HCT116 (cell line): ENCODE results near the gene TH. TPM values are rescaled to one million over a fixed set of nuclear protein-coding genes. Genes with fewer than 3 reads are reported as not detected.
A peak's percentile ranks its signal among the peaks of the same experiment; 100 is the strongest.

ENCODE experiments used
- ATAC-seq: fragments of 200-7000 bp; cut with Tn5 transposase; 2 replicates; pipeline ENCODE4 v1.9.1; 2020; ENCODE audit warnings: mild to moderate bottlenecking, moderate library complexity
- BruUV-seq: library from RNA; stranded (reverse); fragments of 400-500 nt; replicated peaks from 2 replicates; lab custom pipeline; 2021; lab: Mats Ljungman, UMichigan
- CTCF ChIA-PET: fragments of 300-600 bp; sonication (Branson Sonifier 250); formaldehyde crosslinking; loops from one replicate; lab custom pipeline; 2021; ENCODE audit warnings: antibody characterized with exemption; lab: Charles Lee
- POLR2A ChIA-PET: fragments of 300-600, 350-600 bp; sonication (Branson Sonifier 250); formaldehyde crosslinking; loops from one replicate; lab custom pipeline; 2021; ENCODE audit warnings: antibody characterized with exemption; lab: Charles Lee
- RAD21 ChIA-PET, 2 experiments: fragments of 300-600 bp; sonication (Branson Sonifier 250); formaldehyde crosslinking; loops; one replicate each; lab custom pipeline; 2023; ENCODE audit warnings: low total read pairs in 2 of 2; ENCODE audit not compliant: uncharacterized antibody in 2 of 2, unreplicated experiment in 2 of 2, low non-redundant PET in 1 of 2; lab: Charles Lee
- DNase-seq: peaks from one replicate; pipeline ENCODE4 v3.0.0-alpha.2; 2010; ENCODE audit warnings: low read depth, low spot score
- H2AFZ ChIP-seq: fragments of 200-600 bp; shearing (Covaris generic), sonication (generic); 2 replicates; pipeline ENCODE4 v1.6.1; 2017; ENCODE audit warnings: low read depth, mixed run types, mixed read lengths, antibody characterized with exemption, low read length; ENCODE audit not compliant: poor library complexity, severe bottlenecking
- H3K27ac ChIP-seq: 2 replicates; pipeline ENCODE4 v1.5.1; 2012; ENCODE audit warnings: low read depth, low read length
- H3K27me3 ChIP-seq: fragments of 200-600 bp; sonication (generic); 2 replicates; pipeline ENCODE4 v1.6.1; 2016; ENCODE audit warnings: mixed run types, low read length, mixed read lengths; ENCODE audit not compliant: insufficient read depth
- H3K36me3 ChIP-seq, 2 experiments: fragments of 200-500 bp in 1 of 2; fragments of 200-600 bp in 1 of 2; sonication (Bioruptor generic) in 1 of 2; sonication (generic) in 1 of 2; 2 replicates each; pipeline versions ENCODE4 v1.5.1 to v1.6.1; 2014 to 2016; ENCODE audit warnings: low read length in 2 of 2, inconsistent platforms in 1 of 2, mixed read lengths in 1 of 2, mixed run types in 1 of 2; ENCODE audit not compliant: insufficient read depth in 2 of 2, control insufficient read depth in 1 of 2
- H3K4me1 ChIP-seq, 2 experiments: fragments of 200-600 bp in 1 of 2; sonication (generic) in 1 of 2; 2 replicates each; pipeline versions ENCODE4 v1.5.1 to v1.6.1; 2012 to 2017; ENCODE audit warnings: low read length in 2 of 2, inconsistent platforms in 1 of 2, mild to moderate bottlenecking in 1 of 2, mixed read lengths in 1 of 2, mixed run types in 1 of 2, moderate library complexity in 1 of 2; ENCODE audit not compliant: insufficient read depth in 2 of 2, control insufficient read depth in 1 of 2
- H3K4me2 ChIP-seq: fragments of 200-600 bp; sonication (generic); 2 replicates; pipeline ENCODE4 v1.6.1; 2017; ENCODE audit warnings: mixed run types, low read length, mixed read lengths
- H3K4me3 ChIP-seq, 2 experiments: fragments of 200-600 bp in 1 of 2; sonication (generic) in 1 of 2; replicated peaks in 1 of 2; 2 replicates each; pipeline ENCODE4 v1.5.1; 2011 to 2016; ENCODE audit warnings: low read length in 2 of 2, control low read depth in 1 of 2, low read depth in 1 of 2, mild to moderate bottlenecking in 1 of 2, mixed read lengths in 1 of 2, mixed run types in 1 of 2
- H3K79me2 ChIP-seq: fragments of 200-600 bp; sonication (generic); 2 replicates; pipeline ENCODE4 v1.6.1; 2017; ENCODE audit warnings: mild to moderate bottlenecking, mixed run types, low read length, moderate library complexity, mixed read lengths; ENCODE audit not compliant: insufficient read depth
- H3K9ac ChIP-seq: fragments of 200-600 bp; sonication (generic); 2 replicates; pipeline ENCODE4 v1.6.1; 2016; ENCODE audit warnings: low read length, mixed read lengths
- H3K9me2 ChIP-seq: fragments of 200-600 bp; sonication (generic), shearing (Covaris generic); 2 replicates; pipeline ENCODE4 v1.6.1; 2017; ENCODE audit warnings: mixed run types, mild to moderate bottlenecking, moderate library complexity; ENCODE audit not compliant: insufficient read depth
- H3K9me3 ChIP-seq, 2 experiments: fragments of 200-500 bp in 1 of 2; fragments of 200-600 bp in 1 of 2; sonication (Bioruptor generic) in 1 of 2; sonication (generic) in 1 of 2; 2 replicates each; pipeline ENCODE4 v1.6.1; 2014 to 2017; ENCODE audit warnings: low read length in 2 of 2, mixed read lengths in 2 of 2, inconsistent platforms in 1 of 2, low read depth in 1 of 2, mild to moderate bottlenecking in 1 of 2, mixed run types in 1 of 2, moderate library complexity in 1 of 2; ENCODE audit not compliant: control insufficient read depth in 1 of 2, insufficient read depth in 1 of 2
- H4K20me1 ChIP-seq: fragments of 200-600 bp; sonication (generic), shearing (Covaris generic); 2 replicates; pipeline ENCODE4 v1.6.1; 2017; ENCODE audit warnings: mixed run types, mild to moderate bottlenecking, moderate library complexity; ENCODE audit not compliant: insufficient read depth
- CEBPB ChIP-seq: IDR thresholded peaks from 2 replicates; pipeline ENCODE4 v1.6.1; 2012; ENCODE audit warnings: low read depth
- EZH2phosphoT487 ChIP-seq: fragments of 200-600 bp; IDR thresholded peaks from 2 replicates; pipeline ENCODE4 v1.6.1; 2018; ENCODE audit warnings: antibody characterized with exemption, borderline replicate concordance
- JUND ChIP-seq: IDR thresholded peaks from 2 replicates; pipeline ENCODE4 v1.6.1; 2012
- POLR2A ChIP-seq: IDR thresholded peaks from 2 replicates; pipeline ENCODE4 v1.7.0; 2011; ENCODE audit warnings: borderline replicate concordance; ENCODE audit not compliant: insufficient read depth, insufficient read length; ENCODE audit errors: extremely low read depth
- YY1 ChIP-seq: IDR thresholded peaks from 2 replicates; pipeline ENCODE4 v1.6.1; 2011; ENCODE audit warnings: low read length, low read depth, moderate library complexity, mild to moderate bottlenecking; ENCODE audit not compliant: insufficient replicate concordance; ENCODE audit errors: extremely low read depth
- ZFX ChIP-seq: fragments of 450-650 bp; IDR thresholded peaks from 2 replicates; pipeline ENCODE4 v1.6.1; 2017
- ZNF274 ChIP-seq: fragments of 200-500 bp; sonication (Bioruptor generic); IDR thresholded peaks from 2 replicates; pipeline ENCODE4 v1.6.1; 2014; ENCODE audit warnings: mild to moderate bottlenecking, low read depth, low read length, inconsistent platforms
- intact Hi-C: fragments of 100-400 bp; cut with micrococcal nuclease; formaldehyde crosslinking; loops from 2 replicates; pipeline ENCODE4 v1.10.0; 2022
- total RNA-seq: library from RNA; stranded (reverse); gene quantifications from one replicate; pipeline ENCODE4 v1.2.1, GENCODE V29; 2021; ENCODE audit not compliant: unreplicated experiment
- TF ChIP-seq, protein P1 (sequence below): IDR thresholded peaks from 2 replicates; pipeline ENCODE4 v1.6.1; 2012; ENCODE audit warnings: low read depth
- TF ChIP-seq, protein P2 (sequence below), 3 experiments: fragments of 200-600 bp in 1 of 3; sonication (generic) in 1 of 3; IDR thresholded peaks in 2 of 3; conservative IDR thresholded peaks in 1 of 3; 2 replicates each; pipeline ENCODE4 v1.5.1; 2012 to 2017; ENCODE audit warnings: low read depth in 2 of 3, low read length in 2 of 3, antibody characterized with exemption in 1 of 3, borderline replicate concordance in 1 of 3, control low read depth in 1 of 3, mild to moderate bottlenecking in 1 of 3, mixed read lengths in 1 of 3, mixed run types in 1 of 3, moderate library complexity in 1 of 3; ENCODE audit not compliant: insufficient read depth in 1 of 3
- TF ChIP-seq, protein P3 (sequence below): IDR thresholded peaks from 2 replicates; pipeline ENCODE4 v1.6.1; 2011; ENCODE audit warnings: mild to moderate bottlenecking, low read length, moderate library complexity; ENCODE audit not compliant: insufficient replicate concordance; ENCODE audit errors: extremely low read depth

Gene TH
- total RNA-seq, 1 experiment from 2014 or later, result not detected

DNA sequence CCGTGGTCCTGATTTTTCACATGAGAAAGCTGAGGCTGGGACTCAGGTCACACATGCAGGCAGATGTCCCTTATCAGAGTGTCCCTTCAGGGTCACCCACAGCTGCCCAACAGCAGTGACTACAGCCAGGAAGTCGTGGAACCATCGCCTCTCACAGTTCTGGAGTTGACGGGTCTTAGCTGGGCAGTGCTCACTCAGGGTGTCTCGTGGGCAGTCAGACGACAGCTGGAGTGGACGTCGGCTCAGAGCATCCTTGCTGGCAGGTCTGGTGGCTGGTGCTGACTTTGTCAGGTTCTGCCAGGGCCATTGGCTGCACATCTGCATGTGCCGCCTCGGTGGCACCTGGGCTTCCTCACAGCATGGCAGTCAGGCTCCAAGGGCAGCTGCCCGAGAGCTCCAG, 35.6 kb upstream of the TH start:
- intact Hi-C loops, result no loop called here
- ChIA-PET RAD21 (no interaction called here), POLR2A (interaction anchor here (0.5 kb wide), 1 partner anchor 81 kb away, joined by 4 read pairs; no protein-coding TSS in a partner anchor), CTCF (interaction anchor here (0.7 kb wide), 1 partner anchor 70 kb away, joined by 4 read pairs; no protein-coding TSS in a partner anchor)
- H3K9ac ChIP-seq, result no peak overlapping the region
- DNase-seq (no peak), ATAC-seq (no peak)
- no peaks in the 10 kb centered on the region for H3K79me2 ChIP-seq
- BruUV-seq, result no TSS peak
- H3K36me3 ChIP-seq, result no peaks in the 10 kb centered on the region
- no peaks in the 10 kb centered on the region for H3K27me3 ChIP-seq
- no peaks in the 10 kb centered on the region for H4K20me1 ChIP-seq
- H3K9me2 ChIP-seq, result no peaks in the 10 kb centered on the region
- H3K4me1 ChIP-seq, result peaks cover 24 to 34% of the 10 kb centered on the region in 2 experiments
- TF ChIP-seq YY1, result peak; percentile 28
- no peak for TF ChIP-seq JUND
- no peak overlapping the region for H2AFZ ChIP-seq
- H3K9me3 ChIP-seq, result no peaks in the 10 kb centered on the region
- H3K4me3 ChIP-seq, result no peak overlapping the region
- no peak overlapping the region for H3K4me2 ChIP-seq
- H3K27ac ChIP-seq, result no peak overlapping the region

DNA sequence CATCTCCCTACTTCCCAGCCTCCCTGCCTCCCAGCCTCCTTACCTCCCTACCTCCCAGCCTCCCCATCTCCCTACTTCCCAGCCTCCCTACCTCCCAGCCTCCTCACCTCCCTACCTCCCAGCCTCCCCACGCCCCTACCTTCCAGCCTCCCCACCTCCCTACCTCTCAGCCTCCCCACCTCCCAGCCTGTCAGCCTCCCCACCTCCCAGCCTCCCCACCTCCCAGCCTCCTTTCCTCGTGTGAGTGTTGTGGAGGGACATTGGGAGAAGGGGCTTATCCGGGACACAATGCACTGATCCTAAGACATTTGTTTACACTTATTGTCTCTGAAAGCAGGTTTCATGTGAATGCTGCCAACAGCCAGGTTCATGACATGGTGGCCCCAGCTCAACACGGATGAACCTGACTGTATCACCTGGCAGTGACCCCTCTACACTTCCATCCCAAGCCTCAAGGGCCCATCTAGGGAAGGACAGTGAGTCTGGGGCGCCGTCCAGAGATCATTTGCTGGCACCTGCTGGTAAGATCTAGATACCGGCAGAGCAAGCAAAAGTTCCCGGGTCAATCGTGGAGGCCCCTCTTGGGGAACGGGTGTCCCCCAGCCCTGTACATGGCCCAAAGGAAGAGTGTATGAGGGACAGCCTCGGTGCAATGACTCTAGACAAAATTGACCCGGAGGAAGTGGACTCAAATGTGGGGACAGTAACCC, 34.5 kb upstream of the TH start:
- no peak overlapping the region for H2AFZ ChIP-seq
- H3K9me2 ChIP-seq, result no peaks in the 10 kb centered on the region
- H3K36me3 ChIP-seq, result no peaks in the 10 kb centered on the region
- H3K9me3 ChIP-seq, result no peaks in the 10 kb centered on the region
- CTCF ChIA-PET, result no interaction called here
- ATAC-seq (no peak), DNase-seq (no peak)
- H3K4me1 ChIP-seq, result peaks cover 29 to 37% of the 10 kb centered on the region in 2 experiments
- intact Hi-C loops, result no loop called here
- no peak for TF ChIP-seq ZFX
- TF ChIP-seq CEBPB, result no peak
- TF ChIP-seq, protein P1, sequence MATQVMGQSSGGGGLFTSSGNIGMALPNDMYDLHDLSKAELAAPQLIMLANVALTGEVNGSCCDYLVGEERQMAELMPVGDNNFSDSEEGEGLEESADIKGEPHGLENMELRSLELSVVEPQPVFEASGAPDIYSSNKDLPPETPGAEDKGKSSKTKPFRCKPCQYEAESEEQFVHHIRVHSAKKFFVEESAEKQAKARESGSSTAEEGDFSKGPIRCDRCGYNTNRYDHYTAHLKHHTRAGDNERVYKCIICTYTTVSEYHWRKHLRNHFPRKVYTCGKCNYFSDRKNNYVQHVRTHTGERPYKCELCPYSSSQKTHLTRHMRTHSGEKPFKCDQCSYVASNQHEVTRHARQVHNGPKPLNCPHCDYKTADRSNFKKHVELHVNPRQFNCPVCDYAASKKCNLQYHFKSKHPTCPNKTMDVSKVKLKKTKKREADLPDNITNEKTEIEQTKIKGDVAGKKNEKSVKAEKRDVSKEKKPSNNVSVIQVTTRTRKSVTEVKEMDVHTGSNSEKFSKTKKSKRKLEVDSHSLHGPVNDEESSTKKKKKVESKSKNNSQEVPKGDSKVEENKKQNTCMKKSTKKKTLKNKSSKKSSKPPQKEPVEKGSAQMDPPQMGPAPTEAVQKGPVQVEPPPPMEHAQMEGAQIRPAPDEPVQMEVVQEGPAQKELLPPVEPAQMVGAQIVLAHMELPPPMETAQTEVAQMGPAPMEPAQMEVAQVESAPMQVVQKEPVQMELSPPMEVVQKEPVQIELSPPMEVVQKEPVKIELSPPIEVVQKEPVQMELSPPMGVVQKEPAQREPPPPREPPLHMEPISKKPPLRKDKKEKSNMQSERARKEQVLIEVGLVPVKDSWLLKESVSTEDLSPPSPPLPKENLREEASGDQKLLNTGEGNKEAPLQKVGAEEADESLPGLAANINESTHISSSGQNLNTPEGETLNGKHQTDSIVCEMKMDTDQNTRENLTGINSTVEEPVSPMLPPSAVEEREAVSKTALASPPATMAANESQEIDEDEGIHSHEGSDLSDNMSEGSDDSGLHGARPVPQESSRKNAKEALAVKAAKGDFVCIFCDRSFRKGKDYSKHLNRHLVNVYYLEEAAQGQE, result no peak
- TF ChIP-seq ZNF274, result no peak
- TF ChIP-seq POLR2A, result no peak
- TF ChIP-seq, protein P2, sequence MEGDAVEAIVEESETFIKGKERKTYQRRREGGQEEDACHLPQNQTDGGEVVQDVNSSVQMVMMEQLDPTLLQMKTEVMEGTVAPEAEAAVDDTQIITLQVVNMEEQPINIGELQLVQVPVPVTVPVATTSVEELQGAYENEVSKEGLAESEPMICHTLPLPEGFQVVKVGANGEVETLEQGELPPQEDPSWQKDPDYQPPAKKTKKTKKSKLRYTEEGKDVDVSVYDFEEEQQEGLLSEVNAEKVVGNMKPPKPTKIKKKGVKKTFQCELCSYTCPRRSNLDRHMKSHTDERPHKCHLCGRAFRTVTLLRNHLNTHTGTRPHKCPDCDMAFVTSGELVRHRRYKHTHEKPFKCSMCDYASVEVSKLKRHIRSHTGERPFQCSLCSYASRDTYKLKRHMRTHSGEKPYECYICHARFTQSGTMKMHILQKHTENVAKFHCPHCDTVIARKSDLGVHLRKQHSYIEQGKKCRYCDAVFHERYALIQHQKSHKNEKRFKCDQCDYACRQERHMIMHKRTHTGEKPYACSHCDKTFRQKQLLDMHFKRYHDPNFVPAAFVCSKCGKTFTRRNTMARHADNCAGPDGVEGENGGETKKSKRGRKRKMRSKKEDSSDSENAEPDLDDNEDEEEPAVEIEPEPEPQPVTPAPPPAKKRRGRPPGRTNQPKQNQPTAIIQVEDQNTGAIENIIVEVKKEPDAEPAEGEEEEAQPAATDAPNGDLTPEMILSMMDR (IDR thresholded peaks at IDR 0.05 in 2 of 3, conservative IDR thresholded peaks at IDR 0.05 in 1 of 3; ENCODE audit: borderline replicate concordance in 1 of 3, insufficient read depth in 1 of 3, low read depth in 2 of 3, low read length in 2 of 3), result no peak
- TF ChIP-seq YY1, result no peak
- TF ChIP-seq EZH2phosphoT487, result no peak
- TF ChIP-seq, protein P3, sequence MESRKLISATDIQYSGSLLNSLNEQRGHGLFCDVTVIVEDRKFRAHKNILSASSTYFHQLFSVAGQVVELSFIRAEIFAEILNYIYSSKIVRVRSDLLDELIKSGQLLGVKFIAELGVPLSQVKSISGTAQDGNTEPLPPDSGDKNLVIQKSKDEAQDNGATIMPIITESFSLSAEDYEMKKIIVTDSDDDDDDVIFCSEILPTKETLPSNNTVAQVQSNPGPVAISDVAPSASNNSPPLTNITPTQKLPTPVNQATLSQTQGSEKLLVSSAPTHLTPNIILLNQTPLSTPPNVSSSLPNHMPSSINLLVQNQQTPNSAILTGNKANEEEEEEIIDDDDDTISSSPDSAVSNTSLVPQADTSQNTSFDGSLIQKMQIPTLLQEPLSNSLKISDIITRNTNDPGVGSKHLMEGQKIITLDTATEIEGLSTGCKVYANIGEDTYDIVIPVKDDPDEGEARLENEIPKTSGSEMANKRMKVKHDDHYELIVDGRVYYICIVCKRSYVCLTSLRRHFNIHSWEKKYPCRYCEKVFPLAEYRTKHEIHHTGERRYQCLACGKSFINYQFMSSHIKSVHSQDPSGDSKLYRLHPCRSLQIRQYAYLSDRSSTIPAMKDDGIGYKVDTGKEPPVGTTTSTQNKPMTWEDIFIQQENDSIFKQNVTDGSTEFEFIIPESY, result no peak
- POLR2A ChIA-PET, result no interaction called here
- BruUV-seq, result no TSS peak
- no peaks in the 10 kb centered on the region for H3K27me3 ChIP-seq
- H3K79me2 ChIP-seq, result no peaks in the 10 kb centered on the region
- H3K9ac ChIP-seq, result no peak overlapping the region
- H4K20me1 ChIP-seq, result no peaks in the 10 kb centered on the region
- H3K4me2 ChIP-seq, result no peak overlapping the region
- H3K4me3 ChIP-seq, result no peak overlapping the region
- RAD21 ChIA-PET, result no interaction called here
- no peak overlapping the region for H3K27ac ChIP-seq
